ENCODE results near the gene ZFTA.

DNA sequence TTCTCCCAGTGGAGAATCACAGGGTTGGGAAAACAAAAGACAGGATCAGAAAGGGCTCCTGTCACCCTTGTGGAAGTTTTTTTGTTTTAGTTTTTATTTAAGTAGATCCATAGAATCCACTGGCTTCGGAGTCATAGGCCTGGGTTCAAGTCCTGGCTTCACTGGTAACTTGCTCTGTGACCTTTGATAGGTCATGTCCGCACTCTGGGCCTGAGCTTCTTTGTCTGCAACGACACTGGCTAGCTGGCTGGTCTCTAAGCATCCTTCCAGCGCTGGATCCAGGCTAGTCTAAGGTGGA is 1.4 kb downstream of the ZFTA start:
- TF ChIP-seq, protein P1, sequence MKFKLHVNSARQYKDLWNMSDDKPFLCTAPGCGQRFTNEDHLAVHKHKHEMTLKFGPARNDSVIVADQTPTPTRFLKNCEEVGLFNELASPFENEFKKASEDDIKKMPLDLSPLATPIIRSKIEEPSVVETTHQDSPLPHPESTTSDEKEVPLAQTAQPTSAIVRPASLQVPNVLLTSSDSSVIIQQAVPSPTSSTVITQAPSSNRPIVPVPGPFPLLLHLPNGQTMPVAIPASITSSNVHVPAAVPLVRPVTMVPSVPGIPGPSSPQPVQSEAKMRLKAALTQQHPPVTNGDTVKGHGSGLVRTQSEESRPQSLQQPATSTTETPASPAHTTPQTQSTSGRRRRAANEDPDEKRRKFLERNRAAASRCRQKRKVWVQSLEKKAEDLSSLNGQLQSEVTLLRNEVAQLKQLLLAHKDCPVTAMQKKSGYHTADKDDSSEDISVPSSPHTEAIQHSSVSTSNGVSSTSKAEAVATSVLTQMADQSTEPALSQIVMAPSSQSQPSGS (CRISPR knock-in tag; IDR thresholded peaks at IDR 0.05; ENCODE audit: borderline replicate concordance, low read depth) = no peak
- TF ChIP-seq, protein P2, sequence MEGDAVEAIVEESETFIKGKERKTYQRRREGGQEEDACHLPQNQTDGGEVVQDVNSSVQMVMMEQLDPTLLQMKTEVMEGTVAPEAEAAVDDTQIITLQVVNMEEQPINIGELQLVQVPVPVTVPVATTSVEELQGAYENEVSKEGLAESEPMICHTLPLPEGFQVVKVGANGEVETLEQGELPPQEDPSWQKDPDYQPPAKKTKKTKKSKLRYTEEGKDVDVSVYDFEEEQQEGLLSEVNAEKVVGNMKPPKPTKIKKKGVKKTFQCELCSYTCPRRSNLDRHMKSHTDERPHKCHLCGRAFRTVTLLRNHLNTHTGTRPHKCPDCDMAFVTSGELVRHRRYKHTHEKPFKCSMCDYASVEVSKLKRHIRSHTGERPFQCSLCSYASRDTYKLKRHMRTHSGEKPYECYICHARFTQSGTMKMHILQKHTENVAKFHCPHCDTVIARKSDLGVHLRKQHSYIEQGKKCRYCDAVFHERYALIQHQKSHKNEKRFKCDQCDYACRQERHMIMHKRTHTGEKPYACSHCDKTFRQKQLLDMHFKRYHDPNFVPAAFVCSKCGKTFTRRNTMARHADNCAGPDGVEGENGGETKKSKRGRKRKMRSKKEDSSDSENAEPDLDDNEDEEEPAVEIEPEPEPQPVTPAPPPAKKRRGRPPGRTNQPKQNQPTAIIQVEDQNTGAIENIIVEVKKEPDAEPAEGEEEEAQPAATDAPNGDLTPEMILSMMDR (IDR thresholded peaks at IDR 0.05) = no peak
- TF ChIP-seq, protein P3, sequence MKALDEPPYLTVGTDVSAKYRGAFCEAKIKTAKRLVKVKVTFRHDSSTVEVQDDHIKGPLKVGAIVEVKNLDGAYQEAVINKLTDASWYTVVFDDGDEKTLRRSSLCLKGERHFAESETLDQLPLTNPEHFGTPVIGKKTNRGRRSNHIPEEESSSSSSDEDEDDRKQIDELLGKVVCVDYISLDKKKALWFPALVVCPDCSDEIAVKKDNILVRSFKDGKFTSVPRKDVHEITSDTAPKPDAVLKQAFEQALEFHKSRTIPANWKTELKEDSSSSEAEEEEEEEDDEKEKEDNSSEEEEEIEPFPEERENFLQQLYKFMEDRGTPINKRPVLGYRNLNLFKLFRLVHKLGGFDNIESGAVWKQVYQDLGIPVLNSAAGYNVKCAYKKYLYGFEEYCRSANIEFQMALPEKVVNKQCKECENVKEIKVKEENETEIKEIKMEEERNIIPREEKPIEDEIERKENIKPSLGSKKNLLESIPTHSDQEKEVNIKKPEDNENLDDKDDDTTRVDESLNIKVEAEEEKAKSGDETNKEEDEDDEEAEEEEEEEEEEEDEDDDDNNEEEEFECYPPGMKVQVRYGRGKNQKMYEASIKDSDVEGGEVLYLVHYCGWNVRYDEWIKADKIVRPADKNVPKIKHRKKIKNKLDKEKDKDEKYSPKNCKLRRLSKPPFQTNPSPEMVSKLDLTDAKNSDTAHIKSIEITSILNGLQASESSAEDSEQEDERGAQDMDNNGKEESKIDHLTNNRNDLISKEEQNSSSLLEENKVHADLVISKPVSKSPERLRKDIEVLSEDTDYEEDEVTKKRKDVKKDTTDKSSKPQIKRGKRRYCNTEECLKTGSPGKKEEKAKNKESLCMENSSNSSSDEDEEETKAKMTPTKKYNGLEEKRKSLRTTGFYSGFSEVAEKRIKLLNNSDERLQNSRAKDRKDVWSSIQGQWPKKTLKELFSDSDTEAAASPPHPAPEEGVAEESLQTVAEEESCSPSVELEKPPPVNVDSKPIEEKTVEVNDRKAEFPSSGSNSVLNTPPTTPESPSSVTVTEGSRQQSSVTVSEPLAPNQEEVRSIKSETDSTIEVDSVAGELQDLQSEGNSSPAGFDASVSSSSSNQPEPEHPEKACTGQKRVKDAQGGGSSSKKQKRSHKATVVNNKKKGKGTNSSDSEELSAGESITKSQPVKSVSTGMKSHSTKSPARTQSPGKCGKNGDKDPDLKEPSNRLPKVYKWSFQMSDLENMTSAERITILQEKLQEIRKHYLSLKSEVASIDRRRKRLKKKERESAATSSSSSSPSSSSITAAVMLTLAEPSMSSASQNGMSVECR (CRISPR knock-in tag; IDR thresholded peaks at IDR 0.05; ENCODE audit: borderline replicate concordance) = no peak
- TF ChIP-seq, protein P4, sequence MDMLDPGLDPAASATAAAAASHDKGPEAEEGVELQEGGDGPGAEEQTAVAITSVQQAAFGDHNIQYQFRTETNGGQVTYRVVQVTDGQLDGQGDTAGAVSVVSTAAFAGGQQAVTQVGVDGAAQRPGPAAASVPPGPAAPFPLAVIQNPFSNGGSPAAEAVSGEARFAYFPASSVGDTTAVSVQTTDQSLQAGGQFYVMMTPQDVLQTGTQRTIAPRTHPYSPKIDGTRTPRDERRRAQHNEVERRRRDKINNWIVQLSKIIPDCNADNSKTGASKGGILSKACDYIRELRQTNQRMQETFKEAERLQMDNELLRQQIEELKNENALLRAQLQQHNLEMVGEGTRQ (CRISPR knock-in tag; IDR thresholded peaks at IDR 0.05) = no peak
- TF ChIP-seq ETV6 (CRISPR knock-in tag; IDR thresholded peaks at IDR 0.05) = no peak
- TF ChIP-seq, protein P5, sequence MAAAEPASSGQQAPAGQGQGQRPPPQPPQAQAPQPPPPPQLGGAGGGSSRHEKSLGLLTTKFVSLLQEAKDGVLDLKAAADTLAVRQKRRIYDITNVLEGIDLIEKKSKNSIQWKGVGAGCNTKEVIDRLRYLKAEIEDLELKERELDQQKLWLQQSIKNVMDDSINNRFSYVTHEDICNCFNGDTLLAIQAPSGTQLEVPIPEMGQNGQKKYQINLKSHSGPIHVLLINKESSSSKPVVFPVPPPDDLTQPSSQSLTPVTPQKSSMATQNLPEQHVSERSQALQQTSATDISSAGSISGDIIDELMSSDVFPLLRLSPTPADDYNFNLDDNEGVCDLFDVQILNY (CRISPR knock-in tag; IDR thresholded peaks at IDR 0.05) = no peak
- TF ChIP-seq ZNF232 (CRISPR knock-in tag; IDR thresholded peaks at IDR 0.05) = no peak
- TF ChIP-seq ESRRA (CRISPR knock-in tag; IDR thresholded peaks at IDR 0.05; ENCODE audit: borderline replicate concordance) = no peak
- no peak for TF ChIP-seq NR3C1 (CRISPR knock-in tag; conservative IDR thresholded peaks at IDR 0.05; ENCODE audit: low read depth)
- TF ChIP-seq, protein P6, sequence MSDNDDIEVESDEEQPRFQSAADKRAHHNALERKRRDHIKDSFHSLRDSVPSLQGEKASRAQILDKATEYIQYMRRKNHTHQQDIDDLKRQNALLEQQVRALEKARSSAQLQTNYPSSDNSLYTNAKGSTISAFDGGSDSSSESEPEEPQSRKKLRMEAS (CRISPR knock-in tag; IDR thresholded peaks at IDR 0.05) = no peak
- TF ChIP-seq, protein P7, sequence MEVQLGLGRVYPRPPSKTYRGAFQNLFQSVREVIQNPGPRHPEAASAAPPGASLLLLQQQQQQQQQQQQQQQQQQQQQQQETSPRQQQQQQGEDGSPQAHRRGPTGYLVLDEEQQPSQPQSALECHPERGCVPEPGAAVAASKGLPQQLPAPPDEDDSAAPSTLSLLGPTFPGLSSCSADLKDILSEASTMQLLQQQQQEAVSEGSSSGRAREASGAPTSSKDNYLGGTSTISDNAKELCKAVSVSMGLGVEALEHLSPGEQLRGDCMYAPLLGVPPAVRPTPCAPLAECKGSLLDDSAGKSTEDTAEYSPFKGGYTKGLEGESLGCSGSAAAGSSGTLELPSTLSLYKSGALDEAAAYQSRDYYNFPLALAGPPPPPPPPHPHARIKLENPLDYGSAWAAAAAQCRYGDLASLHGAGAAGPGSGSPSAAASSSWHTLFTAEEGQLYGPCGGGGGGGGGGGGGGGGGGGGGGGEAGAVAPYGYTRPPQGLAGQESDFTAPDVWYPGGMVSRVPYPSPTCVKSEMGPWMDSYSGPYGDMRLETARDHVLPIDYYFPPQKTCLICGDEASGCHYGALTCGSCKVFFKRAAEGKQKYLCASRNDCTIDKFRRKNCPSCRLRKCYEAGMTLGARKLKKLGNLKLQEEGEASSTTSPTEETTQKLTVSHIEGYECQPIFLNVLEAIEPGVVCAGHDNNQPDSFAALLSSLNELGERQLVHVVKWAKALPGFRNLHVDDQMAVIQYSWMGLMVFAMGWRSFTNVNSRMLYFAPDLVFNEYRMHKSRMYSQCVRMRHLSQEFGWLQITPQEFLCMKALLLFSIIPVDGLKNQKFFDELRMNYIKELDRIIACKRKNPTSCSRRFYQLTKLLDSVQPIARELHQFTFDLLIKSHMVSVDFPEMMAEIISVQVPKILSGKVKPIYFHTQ (CRISPR knock-in tag; IDR thresholded peaks at IDR 0.05) = no peak
- no peak for TF ChIP-seq ZNF121 (CRISPR knock-in tag; IDR thresholded peaks at IDR 0.05)
